HEK293T (cell line): ENCODE results near the gene KIDINS220.

Source experiments
- BHLHE40 ChIP-seq: fragments of 450-650 bp; IDR thresholded peaks from 2 replicates; pipeline ENCODE4 v1.6.1; 2016; ENCODE audit warnings: mild to moderate bottlenecking, moderate library complexity, borderline replicate concordance
- FOXA1 ChIP-seq: fragments of 450-650 bp; IDR thresholded peaks from 2 replicates; pipeline ENCODE4 v1.6.1; 2016; ENCODE audit warnings: mild to moderate bottlenecking
- FOXK2 ChIP-seq: fragments of 450-650 bp; IDR thresholded peaks from 2 replicates; pipeline ENCODE4 v1.6.1; 2016; ENCODE audit warnings: mild to moderate bottlenecking
- HDGF ChIP-seq: fragments of 450-650 bp; IDR thresholded peaks from 2 replicates; pipeline ENCODE4 v1.6.1; 2017; ENCODE audit warnings: antibody characterized with exemption, borderline replicate concordance
- L3MBTL2 ChIP-seq: fragments of 450-650 bp; conservative IDR thresholded peaks from 2 replicates; pipeline ENCODE4 v1.6.1; 2016; ENCODE audit warnings: mild to moderate bottlenecking
- NFRKB ChIP-seq: fragments of 450-650 bp; IDR thresholded peaks from 2 replicates; pipeline ENCODE4 v1.6.1; 2016; ENCODE audit warnings: mild to moderate bottlenecking, moderate library complexity
- SP1 ChIP-seq: fragments of 450-650 bp; IDR thresholded peaks from 2 replicates; pipeline ENCODE4 v1.6.1; 2017
- SUZ12 ChIP-seq: fragments of 450-650 bp; IDR thresholded peaks from 2 replicates; pipeline ENCODE4 v1.6.1; 2016; ENCODE audit warnings: mild to moderate bottlenecking

GRCh38 chr2:8740136-8740535, 97.3 kb downstream of the KIDINS220 start:
- TF ChIP-seq NFRKB (no peak), L3MBTL2 (no peak), FOXA1 (no peak), HDGF (no peak), SUZ12 (no peak), FOXK2 (no peak), SP1 (no peak), BHLHE40 (no peak)
